ENCODE results near the gene RELL1.

RELL1 gene

DNA sequence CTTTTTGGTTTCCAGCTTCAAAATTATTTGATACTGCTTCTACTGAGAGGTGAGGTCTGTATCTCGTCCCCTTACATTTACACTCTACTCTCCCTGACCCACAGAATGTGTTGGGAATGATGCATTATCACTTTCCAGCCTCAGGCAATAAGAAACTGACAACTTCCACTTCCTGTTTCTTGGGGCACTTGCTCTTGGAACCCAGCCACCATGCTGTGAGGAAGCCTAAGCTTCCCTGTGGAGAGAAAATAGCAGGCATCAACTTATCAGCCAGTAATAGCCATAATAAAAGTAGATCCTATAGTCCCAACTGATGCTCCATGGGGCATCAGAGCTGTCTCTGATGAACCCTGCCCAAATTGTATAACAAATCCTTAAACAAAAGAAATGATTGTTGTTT, 32.6 kb downstream of the RELL1 start (continued):
- TF ChIP-seq, protein P1, sequence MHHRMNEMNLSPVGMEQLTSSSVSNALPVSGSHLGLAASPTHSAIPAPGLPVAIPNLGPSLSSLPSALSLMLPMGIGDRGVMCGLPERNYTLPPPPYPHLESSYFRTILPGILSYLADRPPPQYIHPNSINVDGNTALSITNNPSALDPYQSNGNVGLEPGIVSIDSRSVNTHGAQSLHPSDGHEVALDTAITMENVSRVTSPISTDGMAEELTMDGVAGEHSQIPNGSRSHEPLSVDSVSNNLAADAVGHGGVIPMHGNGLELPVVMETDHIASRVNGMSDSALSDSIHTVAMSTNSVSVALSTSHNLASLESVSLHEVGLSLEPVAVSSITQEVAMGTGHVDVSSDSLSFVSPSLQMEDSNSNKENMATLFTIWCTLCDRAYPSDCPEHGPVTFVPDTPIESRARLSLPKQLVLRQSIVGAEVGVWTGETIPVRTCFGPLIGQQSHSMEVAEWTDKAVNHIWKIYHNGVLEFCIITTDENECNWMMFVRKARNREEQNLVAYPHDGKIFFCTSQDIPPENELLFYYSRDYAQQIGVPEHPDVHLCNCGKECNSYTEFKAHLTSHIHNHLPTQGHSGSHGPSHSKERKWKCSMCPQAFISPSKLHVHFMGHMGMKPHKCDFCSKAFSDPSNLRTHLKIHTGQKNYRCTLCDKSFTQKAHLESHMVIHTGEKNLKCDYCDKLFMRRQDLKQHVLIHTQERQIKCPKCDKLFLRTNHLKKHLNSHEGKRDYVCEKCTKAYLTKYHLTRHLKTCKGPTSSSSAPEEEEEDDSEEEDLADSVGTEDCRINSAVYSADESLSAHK (tag by site-specific recombination; IDR thresholded peaks at IDR 0.05) = peak; percentile 14; the same call in 1 of the 2 replicates

DNA sequence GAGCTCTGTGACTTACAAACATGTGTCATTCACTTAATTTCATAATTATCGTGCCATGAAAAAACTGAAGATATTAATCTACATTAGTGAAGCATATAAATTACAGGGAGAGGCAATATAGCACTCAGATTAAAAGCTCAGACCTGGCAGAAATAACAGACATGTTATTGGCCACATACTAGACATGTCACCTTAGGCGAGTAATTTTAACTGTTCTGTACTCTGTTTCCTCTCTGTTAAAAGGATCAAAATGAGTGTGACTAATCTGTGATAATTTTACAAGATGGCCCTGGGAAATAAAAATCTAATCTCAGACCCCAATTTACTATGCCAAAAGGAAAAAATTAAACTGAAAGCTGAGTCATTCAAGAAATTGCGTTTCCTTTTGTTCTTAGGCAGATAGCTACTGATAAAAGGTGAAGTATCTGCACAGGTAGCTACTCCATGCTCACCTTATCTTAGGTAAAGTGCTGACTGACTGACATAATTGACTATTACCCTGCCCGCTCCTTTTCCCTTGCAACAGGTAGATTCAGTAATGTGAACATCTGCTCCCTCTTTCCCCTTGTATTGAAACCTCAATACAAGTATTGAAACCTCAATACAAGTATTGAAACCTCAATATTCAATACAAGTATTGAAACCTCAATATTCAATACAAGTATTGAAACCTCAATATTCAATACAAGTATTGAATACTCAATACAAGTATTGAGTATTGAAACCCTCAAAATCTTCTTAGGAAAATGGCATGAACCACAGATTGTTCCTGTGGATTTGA, 33.2 kb downstream of the RELL1 start:
- H3K9me3 ChIP-seq (ENCODE audit: control insufficient read depth, insufficient read depth, low read depth, low read length) = no peaks in the 10 kb centered on the region
- POLR2A ChIA-PET = no interaction called here
- H3K36me3 ChIP-seq (ENCODE audit: control insufficient read depth in 2 of 2, insufficient read depth in 1 of 2, low read length in 2 of 2) = peaks cover 0 to 4% of the 10 kb centered on the region in 2 experiments; a peak in 1 of 3 replicates
- no peak overlapping the region for H3K4me3 ChIP-seq (ENCODE audit: low read depth, low read length)
- TF ChIP-seq ZNF19 (tag by site-specific recombination; IDR thresholded peaks at IDR 0.05; ENCODE audit: low read depth) = no peak
- TF ChIP-seq ZNF600 (tag by site-specific recombination; IDR thresholded peaks at IDR 0.05) = no peak
- TF ChIP-seq, protein P2, sequence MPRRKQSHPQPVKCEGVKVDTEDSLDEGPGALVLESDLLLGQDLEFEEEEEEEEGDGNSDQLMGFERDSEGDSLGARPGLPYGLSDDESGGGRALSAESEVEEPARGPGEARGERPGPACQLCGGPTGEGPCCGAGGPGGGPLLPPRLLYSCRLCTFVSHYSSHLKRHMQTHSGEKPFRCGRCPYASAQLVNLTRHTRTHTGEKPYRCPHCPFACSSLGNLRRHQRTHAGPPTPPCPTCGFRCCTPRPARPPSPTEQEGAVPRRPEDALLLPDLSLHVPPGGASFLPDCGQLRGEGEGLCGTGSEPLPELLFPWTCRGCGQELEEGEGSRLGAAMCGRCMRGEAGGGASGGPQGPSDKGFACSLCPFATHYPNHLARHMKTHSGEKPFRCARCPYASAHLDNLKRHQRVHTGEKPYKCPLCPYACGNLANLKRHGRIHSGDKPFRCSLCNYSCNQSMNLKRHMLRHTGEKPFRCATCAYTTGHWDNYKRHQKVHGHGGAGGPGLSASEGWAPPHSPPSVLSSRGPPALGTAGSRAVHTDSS (tag by site-specific recombination; IDR thresholded peaks at IDR 0.05) = no peak
- TF ChIP-seq, protein P3, sequence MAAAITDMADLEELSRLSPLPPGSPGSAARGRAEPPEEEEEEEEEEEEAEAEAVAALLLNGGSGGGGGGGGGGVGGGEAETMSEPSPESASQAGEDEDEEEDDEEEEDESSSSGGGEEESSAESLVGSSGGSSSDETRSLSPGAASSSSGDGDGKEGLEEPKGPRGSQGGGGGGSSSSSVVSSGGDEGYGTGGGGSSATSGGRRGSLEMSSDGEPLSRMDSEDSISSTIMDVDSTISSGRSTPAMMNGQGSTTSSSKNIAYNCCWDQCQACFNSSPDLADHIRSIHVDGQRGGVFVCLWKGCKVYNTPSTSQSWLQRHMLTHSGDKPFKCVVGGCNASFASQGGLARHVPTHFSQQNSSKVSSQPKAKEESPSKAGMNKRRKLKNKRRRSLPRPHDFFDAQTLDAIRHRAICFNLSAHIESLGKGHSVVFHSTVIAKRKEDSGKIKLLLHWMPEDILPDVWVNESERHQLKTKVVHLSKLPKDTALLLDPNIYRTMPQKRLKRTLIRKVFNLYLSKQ (tag by site-specific recombination; IDR thresholded peaks at IDR 0.05; ENCODE audit: borderline replicate concordance) = no peak
- TF ChIP-seq HOXC10 (CRISPR knock-in tag; IDR thresholded peaks at IDR 0.05) = no peak
- TF ChIP-seq, protein P4, sequence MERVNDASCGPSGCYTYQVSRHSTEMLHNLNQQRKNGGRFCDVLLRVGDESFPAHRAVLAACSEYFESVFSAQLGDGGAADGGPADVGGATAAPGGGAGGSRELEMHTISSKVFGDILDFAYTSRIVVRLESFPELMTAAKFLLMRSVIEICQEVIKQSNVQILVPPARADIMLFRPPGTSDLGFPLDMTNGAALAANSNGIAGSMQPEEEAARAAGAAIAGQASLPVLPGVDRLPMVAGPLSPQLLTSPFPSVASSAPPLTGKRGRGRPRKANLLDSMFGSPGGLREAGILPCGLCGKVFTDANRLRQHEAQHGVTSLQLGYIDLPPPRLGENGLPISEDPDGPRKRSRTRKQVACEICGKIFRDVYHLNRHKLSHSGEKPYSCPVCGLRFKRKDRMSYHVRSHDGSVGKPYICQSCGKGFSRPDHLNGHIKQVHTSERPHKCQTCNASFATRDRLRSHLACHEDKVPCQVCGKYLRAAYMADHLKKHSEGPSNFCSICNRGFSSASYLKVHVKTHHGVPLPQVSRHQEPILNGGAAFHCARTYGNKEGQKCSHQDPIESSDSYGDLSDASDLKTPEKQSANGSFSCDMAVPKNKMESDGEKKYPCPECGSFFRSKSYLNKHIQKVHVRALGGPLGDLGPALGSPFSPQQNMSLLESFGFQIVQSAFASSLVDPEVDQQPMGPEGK (tag by site-specific recombination; IDR thresholded peaks at IDR 0.05) = no peak
- TF ChIP-seq, protein P5, sequence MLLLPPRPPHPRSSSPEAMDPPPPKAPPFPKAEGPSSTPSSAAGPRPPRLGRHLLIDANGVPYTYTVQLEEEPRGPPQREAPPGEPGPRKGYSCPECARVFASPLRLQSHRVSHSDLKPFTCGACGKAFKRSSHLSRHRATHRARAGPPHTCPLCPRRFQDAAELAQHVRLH (tag by site-specific recombination; IDR thresholded peaks at IDR 0.05) = no peak
- no peak for TF ChIP-seq ZNF248 (tag by site-specific recombination; IDR thresholded peaks at IDR 0.05)
- TF ChIP-seq, protein P6, sequence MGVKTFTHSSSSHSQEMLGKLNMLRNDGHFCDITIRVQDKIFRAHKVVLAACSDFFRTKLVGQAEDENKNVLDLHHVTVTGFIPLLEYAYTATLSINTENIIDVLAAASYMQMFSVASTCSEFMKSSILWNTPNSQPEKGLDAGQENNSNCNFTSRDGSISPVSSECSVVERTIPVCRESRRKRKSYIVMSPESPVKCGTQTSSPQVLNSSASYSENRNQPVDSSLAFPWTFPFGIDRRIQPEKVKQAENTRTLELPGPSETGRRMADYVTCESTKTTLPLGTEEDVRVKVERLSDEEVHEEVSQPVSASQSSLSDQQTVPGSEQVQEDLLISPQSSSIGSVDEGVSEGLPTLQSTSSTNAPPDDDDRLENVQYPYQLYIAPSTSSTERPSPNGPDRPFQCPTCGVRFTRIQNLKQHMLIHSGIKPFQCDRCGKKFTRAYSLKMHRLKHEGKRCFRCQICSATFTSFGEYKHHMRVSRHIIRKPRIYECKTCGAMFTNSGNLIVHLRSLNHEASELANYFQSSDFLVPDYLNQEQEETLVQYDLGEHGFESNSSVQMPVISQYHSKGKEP (tag by site-specific recombination; IDR thresholded peaks at IDR 0.05) = no peak
- TF ChIP-seq, protein P7, sequence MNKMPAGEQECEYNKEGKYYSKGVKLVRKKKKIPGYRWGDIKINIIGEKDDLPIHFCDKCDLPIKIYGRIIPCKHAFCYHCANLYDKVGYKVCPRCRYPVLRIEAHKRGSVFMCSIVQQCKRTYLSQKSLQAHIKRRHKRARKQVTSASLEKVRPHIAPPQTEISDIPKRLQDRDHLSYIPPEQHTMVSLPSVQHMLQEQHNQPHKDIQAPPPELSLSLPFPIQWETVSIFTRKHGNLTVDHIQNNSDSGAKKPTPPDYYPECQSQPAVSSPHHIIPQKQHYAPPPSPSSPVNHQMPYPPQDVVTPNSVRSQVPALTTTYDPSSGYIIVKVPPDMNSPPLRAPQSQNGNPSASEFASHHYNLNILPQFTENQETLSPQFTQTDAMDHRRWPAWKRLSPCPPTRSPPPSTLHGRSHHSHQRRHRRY (tag by site-specific recombination; IDR thresholded peaks at IDR 0.05) = no peak
- no peak for TF ChIP-seq ZNF341 (tag by site-specific recombination; IDR thresholded peaks at IDR 0.05; ENCODE audit: low read depth)
- no peak for TF ChIP-seq ZNF221 (tag by site-specific recombination; IDR thresholded peaks at IDR 0.05; ENCODE audit: borderline replicate concordance)
- TF ChIP-seq TCF7L2 (IDR thresholded peaks at IDR 0.05; ENCODE audit: borderline replicate concordance, low read depth, low read length) = no peak
- no peak for TF ChIP-seq ZBTB7A (tag by site-specific recombination; IDR thresholded peaks at IDR 0.05; ENCODE audit: low read depth)
- no peak for TF ChIP-seq ZNF521 (tag by site-specific recombination; IDR thresholded peaks at IDR 0.05)
- TF ChIP-seq, protein P8, sequence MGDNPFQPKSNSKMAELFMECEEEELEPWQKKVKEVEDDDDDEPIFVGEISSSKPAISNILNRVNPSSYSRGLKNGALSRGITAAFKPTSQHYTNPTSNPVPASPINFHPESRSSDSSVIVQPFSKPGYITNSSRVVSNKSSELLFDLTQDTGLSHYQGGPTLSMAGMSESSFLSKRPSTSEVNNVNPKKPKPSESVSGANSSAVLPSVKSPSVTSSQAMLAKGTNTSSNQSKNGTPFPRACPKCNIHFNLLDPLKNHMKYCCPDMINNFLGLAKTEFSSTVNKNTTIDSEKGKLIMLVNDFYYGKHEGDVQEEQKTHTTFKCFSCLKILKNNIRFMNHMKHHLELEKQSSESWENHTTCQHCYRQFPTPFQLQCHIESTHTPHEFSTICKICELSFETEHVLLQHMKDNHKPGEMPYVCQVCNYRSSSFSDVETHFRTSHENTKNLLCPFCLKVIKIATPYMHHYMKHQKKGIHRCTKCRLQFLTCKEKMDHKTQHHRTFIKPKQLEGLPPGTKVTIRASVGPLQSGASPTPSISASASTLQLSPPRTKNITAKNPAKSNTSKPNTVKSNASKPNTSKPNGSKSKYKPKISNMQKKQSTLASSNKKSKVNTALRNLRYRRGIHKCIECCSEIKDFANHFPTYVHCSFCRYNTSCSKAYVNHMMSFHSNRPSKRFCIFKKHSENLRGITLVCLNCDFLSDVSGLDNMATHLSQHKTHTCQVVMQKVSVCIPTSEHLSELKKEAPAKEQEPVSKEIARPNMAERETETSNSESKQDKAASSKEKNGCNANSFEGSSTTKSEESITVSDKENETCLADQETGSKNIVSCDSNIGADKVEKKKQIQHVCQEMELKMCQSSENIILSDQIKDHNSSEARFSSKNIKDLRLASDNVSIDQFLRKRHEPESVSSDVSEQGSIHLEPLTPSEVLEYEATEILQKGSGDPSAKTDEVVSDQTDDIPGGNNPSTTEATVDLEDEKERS (tag by site-specific recombination; IDR thresholded peaks at IDR 0.05) = no peak
- H3K27ac ChIP-seq (ENCODE audit: extremely low read depth, low read depth, low read length) = no peak overlapping the region
- CTCF ChIA-PET = interaction anchor here (0.8 kb wide), 1 partner anchor 50 kb away, joined by 3 read pairs; no protein-coding TSS in a partner anchor
- no peaks in the 10 kb centered on the region for H3K4me1 ChIP-seq (ENCODE audit: control insufficient read depth, insufficient read depth, low read length)
